DOHH2 (cell line): ENCODE results near the gene HSDL2.
"Not testable (repeated sequence)": the region's sequence is repeated elsewhere in the genome, so short reads cannot be mapped to it uniquely, and the experiment has no call there.

Source experiments
- H3F3A ChIP-seq: fragments of 200-600 bp; sonication (generic), shearing (Covaris generic); 2 replicates; pipeline ENCODE4 v1.6.0; 2016; ENCODE audit warnings: antibody characterized with exemption, mild to moderate bottlenecking; ENCODE audit not compliant: control insufficient read depth, insufficient read depth
- H3K27ac ChIP-seq: fragments of 200-600 bp; sonication (generic); 2 replicates; pipeline ENCODE4 v1.5.1; 2014; ENCODE audit warnings: low read depth, mild to moderate bottlenecking, low read length, moderate library complexity
- H3K27me3 ChIP-seq: fragments of 200-600 bp; sonication (generic); 2 replicates; pipeline ENCODE4 v1.6.1; 2014; ENCODE audit warnings: mild to moderate bottlenecking, low read length, mixed read lengths; ENCODE audit not compliant: control insufficient read depth
- H3K36me3 ChIP-seq: fragments of 200-600 bp; sonication (generic); 2 replicates; pipeline ENCODE4 v1.6.1; 2014; ENCODE audit warnings: mild to moderate bottlenecking, low read length, moderate library complexity, mixed read lengths; ENCODE audit not compliant: control insufficient read depth
- H3K4me1 ChIP-seq: fragments of 200-600 bp; sonication (generic); 2 replicates; pipeline ENCODE4 v1.6.1; 2014; ENCODE audit warnings: mild to moderate bottlenecking, low read length, mixed read lengths; ENCODE audit not compliant: control insufficient read depth
- H3K4me2 ChIP-seq: fragments of 200-600 bp; sonication (generic); 2 replicates; pipeline ENCODE4 v1.6.0; 2014; ENCODE audit warnings: mild to moderate bottlenecking, low read length, moderate library complexity
- H3K4me3 ChIP-seq: fragments of 200-600 bp; sonication (generic); 2 replicates; pipeline ENCODE4 v1.5.1; 2014; ENCODE audit warnings: mild to moderate bottlenecking, low read length, mixed read lengths
- H3K79me2 ChIP-seq: fragments of 200-600 bp; sonication (generic); 2 replicates; pipeline ENCODE4 v1.6.1; 2014; ENCODE audit warnings: mild to moderate bottlenecking, low read length, mixed read lengths; ENCODE audit not compliant: control insufficient read depth
- H3K9me2 ChIP-seq: fragments of 200-600 bp; sonication (generic); replicated peaks from 2 replicates; pipeline ENCODE4 v1.6.1; 2014; ENCODE audit warnings: mild to moderate bottlenecking, low read length, mixed read lengths; ENCODE audit not compliant: control insufficient read depth
- H3K9me3 ChIP-seq: fragments of 200-600 bp; sonication (generic); 2 replicates; pipeline ENCODE4 v1.6.1; 2014; ENCODE audit warnings: antibody characterized with exemption, low read length, mixed read lengths; ENCODE audit not compliant: control insufficient read depth, insufficient read depth
- H4K20me1 ChIP-seq: fragments of 200-600 bp; sonication (generic); 2 replicates; pipeline ENCODE4 v1.6.0; 2014; ENCODE audit warnings: low read depth, mild to moderate bottlenecking, antibody characterized with exemption, low read length, moderate library complexity; ENCODE audit not compliant: control insufficient read depth, insufficient read depth
- EZH2phosphoT487 ChIP-seq: fragments of 200-600 bp; sonication (generic); IDR thresholded peaks from 2 replicates; pipeline ENCODE4 v1.6.1; 2017; ENCODE audit warnings: borderline replicate concordance, mild to moderate bottlenecking, antibody characterized with exemption, low read length, moderate library complexity, mixed read lengths
- TF ChIP-seq, protein P1 (sequence below): fragments of 200-600 bp; sonication (generic); IDR thresholded peaks from one replicate; pipeline ENCODE4 v1.5.1; 2014; ENCODE audit warnings: antibody characterized with exemption, mild to moderate bottlenecking, low read depth, low read length; ENCODE audit not compliant: poor library complexity, severe bottlenecking

Gene HSDL2

DNA sequence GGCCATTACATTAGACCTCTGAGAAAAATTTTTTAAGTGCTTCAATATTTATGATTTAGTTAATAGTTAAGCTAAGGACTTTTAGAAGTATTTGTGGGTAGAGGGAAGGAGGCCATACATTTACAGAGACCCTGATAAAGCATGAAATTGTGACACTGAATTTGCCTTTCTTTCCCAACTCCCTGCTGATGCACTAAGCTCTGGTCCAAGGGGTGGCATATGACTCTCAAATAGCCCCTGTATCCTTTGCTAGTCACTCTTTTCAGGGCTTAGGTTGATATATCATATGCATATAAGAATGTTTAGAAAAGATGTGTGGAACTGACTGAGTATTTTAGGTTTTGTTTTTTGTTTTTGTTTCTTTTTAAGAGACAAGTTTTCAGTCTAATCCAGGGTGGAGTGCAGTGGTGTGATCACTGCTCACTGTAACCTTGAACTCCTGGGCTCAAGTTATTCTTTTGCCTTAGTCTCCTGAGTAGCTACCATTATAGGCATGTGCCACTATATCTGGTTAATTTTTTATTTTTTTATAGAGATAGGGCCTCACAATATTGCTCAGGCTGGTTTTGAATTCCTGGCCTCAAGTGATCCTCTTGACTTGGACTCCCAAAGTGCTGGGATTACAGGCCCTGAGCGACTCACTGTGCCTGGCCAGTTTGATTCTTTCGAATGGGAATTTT lies 127.2 kb downstream of the HSDL2 start:
- H3K27ac ChIP-seq: no peak overlapping the region
- H3K36me3 ChIP-seq: no peaks in the 10 kb centered on the region
- H3K79me2 ChIP-seq: peaks cover 91% of the 10 kb centered on the region
- H3K27me3 ChIP-seq: no peaks in the 10 kb centered on the region
- no peak overlapping the region for H3K4me3 ChIP-seq
- H4K20me1 ChIP-seq: peaks cover 6% of the 10 kb centered on the region; the same call in 1 of the 2 replicates
- H3K9me3 ChIP-seq: no peaks in the 10 kb centered on the region
- H3K4me2 ChIP-seq: no peak overlapping the region
- no peaks in the 10 kb centered on the region for H3K4me1 ChIP-seq
- TF ChIP-seq, protein P1, sequence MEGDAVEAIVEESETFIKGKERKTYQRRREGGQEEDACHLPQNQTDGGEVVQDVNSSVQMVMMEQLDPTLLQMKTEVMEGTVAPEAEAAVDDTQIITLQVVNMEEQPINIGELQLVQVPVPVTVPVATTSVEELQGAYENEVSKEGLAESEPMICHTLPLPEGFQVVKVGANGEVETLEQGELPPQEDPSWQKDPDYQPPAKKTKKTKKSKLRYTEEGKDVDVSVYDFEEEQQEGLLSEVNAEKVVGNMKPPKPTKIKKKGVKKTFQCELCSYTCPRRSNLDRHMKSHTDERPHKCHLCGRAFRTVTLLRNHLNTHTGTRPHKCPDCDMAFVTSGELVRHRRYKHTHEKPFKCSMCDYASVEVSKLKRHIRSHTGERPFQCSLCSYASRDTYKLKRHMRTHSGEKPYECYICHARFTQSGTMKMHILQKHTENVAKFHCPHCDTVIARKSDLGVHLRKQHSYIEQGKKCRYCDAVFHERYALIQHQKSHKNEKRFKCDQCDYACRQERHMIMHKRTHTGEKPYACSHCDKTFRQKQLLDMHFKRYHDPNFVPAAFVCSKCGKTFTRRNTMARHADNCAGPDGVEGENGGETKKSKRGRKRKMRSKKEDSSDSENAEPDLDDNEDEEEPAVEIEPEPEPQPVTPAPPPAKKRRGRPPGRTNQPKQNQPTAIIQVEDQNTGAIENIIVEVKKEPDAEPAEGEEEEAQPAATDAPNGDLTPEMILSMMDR: no peak
- no peak for TF ChIP-seq EZH2phosphoT487
- H3F3A ChIP-seq: no peaks in the 10 kb centered on the region
- H3K9me2 ChIP-seq: no peaks in the 10 kb centered on the region

GRCh38 chr9:112508377-112508776 lies 128.5 kb downstream of the HSDL2 start:
- Histone ChIP-seq H3K9me2 (no peaks in the 10 kb centered on the region), H3K79me2 (peaks cover 82% of the 10 kb centered on the region), H3F3A (no peaks in the 10 kb centered on the region), H4K20me1 (peaks cover 6% of the 10 kb centered on the region; the same call in 1 of the 2 replicates), H3K27ac (no peak overlapping the region), H3K4me1 (no peaks in the 10 kb centered on the region), H3K36me3 (no peaks in the 10 kb centered on the region), H3K4me3 (no peak overlapping the region), H3K4me2 (no peak overlapping the region), H3K27me3 (no peaks in the 10 kb centered on the region), H3K9me3 (no peaks in the 10 kb centered on the region)
- TF ChIP-seq, protein P1: no peak
- no peak for TF ChIP-seq EZH2phosphoT487

- not testable (repeated sequence) for H3K4me1 ChIP-seq, H3K9me3 ChIP-seq, H3K27me3 ChIP-seq, H3K27ac ChIP-seq, H3K4me3 ChIP-seq, H3K4me2 ChIP-seq, H3K9me2 ChIP-seq, H3F3A ChIP-seq, H4K20me1 ChIP-seq, H3K36me3 ChIP-seq
- H3K79me2 ChIP-seq: peaks cover 51% of the 10 kb centered on the region
These were observed 132.5 kb downstream of the HSDL2 start for GRCh38 chr9:112512377-112512776.

DNA sequence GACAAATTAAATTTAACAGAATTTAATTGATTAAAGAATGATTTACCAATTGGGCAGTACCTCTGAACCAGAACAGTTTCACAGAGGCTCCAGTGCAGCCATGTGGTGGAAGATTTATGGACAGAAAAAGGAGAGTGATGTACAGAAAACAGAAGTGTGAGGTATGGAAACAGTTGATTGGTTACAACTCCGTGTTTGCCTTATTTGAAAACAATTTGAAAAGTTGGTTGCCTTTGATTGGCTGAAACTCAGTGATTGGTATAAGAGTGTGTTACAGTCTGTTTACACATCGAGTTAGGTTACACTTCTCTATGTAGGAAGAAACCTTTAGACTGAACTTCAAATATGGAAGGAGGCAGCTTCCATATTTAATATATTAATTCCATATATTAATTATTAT lies 136.9 kb downstream of the HSDL2 start:
- TF ChIP-seq, protein P1: no peak
- no peak for TF ChIP-seq EZH2phosphoT487
- Histone ChIP-seq H4K20me1 (no peaks in the 10 kb centered on the region), H3K9me2 (no peaks in the 10 kb centered on the region), H3K27ac (no peak overlapping the region), H3K4me3 (no peak overlapping the region), H3K4me1 (no peaks in the 10 kb centered on the region), H3F3A (no peaks in the 10 kb centered on the region), H3K36me3 (no peaks in the 10 kb centered on the region), H3K9me3 (no peaks in the 10 kb centered on the region), H3K27me3 (no peaks in the 10 kb centered on the region), H3K4me2 (no peak overlapping the region), H3K79me2 (peaks cover 24% of the 10 kb centered on the region)
